ENCODE results near the gene ASB2. TPM values are rescaled to one million over a fixed set of nuclear protein-coding genes. Genes with fewer than 3 reads are reported as not detected.

Gene ASB2
- total and polyA plus RNA-seq, 2 of the 13 experiments (the other 11 are each of a cell fraction or from before 2014, with no cell fraction given): 0.82 to 4.1 TPM

DNA sequence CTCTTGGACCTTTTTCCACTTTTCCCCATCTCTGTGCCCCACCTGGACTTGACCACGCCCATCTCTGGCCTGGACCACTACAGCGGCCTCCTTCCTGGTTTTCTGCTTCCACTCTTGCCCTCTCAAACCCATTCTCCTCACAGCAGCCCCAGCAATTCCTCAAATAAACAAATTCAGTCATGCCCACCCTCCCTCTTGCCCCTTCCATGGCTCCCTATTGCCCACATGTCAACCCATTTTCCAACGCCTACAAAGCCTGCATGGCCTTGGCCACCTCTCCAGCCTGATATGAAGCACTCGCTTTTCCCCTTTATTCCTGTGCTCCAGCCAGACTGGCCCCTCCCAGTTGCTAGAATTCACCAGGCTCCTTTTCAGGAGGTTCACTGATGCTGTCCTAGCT, 43.9 kb upstream of the ASB2 start:
- no peak overlapping the region for H3K4me2 ChIP-seq (ENCODE audit: low read depth, low read length)
- 68% methylated on average over 4 of the region's 4 CpGs for WGBS (ENCODE audit: low lambda C conversion rate)
- no peak overlapping the region for H2AFZ ChIP-seq (ENCODE audit: low read length)
- POLR2A ChIA-PET: interaction anchor here (1.0 to 2.2 kb wide), 3 partner anchors 16 to 61 kb away, joined by 3 to 9 read pairs (median 4); no protein-coding TSS in a partner anchor
- no peak overlapping the region for H3K27ac ChIP-seq (ENCODE audit: extremely low read length, insufficient read depth, low read length)
- H3K79me2 ChIP-seq (ENCODE audit: insufficient read depth, low read length): no peaks in the 10 kb centered on the region
- CTCF ChIA-PET (ENCODE audit: low intra/inter-chr PET ratio, low total read pairs): no interaction called here
- TF ChIP-seq ZNF629 (CRISPR knock-in tag; conservative IDR thresholded peaks at IDR 0.05): 0 out of 2 replicates have a peak, but pooled peaks have one; percentile 10
- no peak for TF ChIP-seq HNRNPLL (IDR thresholded peaks at IDR 0.05; ENCODE audit: low read depth, low read length, poor library complexity, severe bottlenecking)
- peak; percentile 75; the same call in 1 of the 2 replicates for TF ChIP-seq ZMYM3 (CRISPR knock-in tag; IDR thresholded peaks at IDR 0.05)
- no peak for TF ChIP-seq BRCA1 (CRISPR knock-in tag; IDR thresholded peaks at IDR 0.05)
- H3K4me3 ChIP-seq (replicated peaks in 1 of 3; ENCODE audit: insufficient read depth in 1 of 3, low read depth in 2 of 3, low read length in 3 of 3): no peak overlapping the region
- in situ Hi-C loops (cut with HindIII; ENCODE audit: extremely low pct_ligation_motif_present, low pct_unique_long_range_greater_than_20kb) (no loop called here), intact Hi-C loops (cut with micrococcal nuclease; ENCODE audit: unreplicated experiment) (no loop called here)
- H3K9ac ChIP-seq (ENCODE audit: insufficient read depth, low read depth, low read length): no peak overlapping the region
- BruUV-seq (replicated peaks): no TSS peak
- H3K36me3 ChIP-seq (replicated peaks in 1 of 2; ENCODE audit: control insufficient read depth in 1 of 2, insufficient read depth in 2 of 2, low read length in 2 of 2): no peaks in the 10 kb centered on the region
- H3K27me3 ChIP-seq (ENCODE audit: control insufficient read depth in 1 of 2, insufficient read depth in 2 of 2, low read length in 2 of 2): peaks cover 7 to 27% of the 10 kb centered on the region in 2 experiments; a peak in 4 of 5 replicates
- DNase-seq (ENCODE audit: low spot score): no peak
- H4K20me1 ChIP-seq (ENCODE audit: insufficient read depth, low read length): no peaks in the 10 kb centered on the region
- FAIRE-seq: no peak
- peaks cover 50% of the 10 kb centered on the region for H3K4me1 ChIP-seq (ENCODE audit: insufficient read depth, low read length)
- ATAC-seq: no peak
- H3K9me3 ChIP-seq (ENCODE audit: low read length): no peaks in the 10 kb centered on the region

DNA sequence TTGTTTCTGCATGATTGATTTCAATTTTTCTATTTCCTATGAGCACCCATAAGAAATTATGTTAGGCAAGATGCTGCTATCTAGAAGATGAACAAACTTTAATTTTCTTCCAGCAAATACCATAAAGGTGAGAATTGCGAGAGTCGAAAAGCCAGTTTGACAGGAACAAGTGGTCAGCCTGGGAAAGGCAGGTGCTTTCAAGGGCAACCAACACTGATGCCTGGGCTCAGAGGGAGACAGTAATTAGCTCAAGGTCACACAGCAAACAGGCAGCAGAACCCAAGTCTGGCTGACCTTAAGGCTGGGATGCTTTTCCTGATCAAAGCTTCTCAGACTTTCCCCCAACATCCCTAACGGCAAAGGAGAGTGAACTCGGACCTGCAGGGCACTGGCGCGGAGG, 43.0 kb upstream of the ASB2 start:
- Histone ChIP-seq H3K27ac (ENCODE audit: extremely low read length, insufficient read depth, low read length) (no peak overlapping the region), H4K20me1 (ENCODE audit: insufficient read depth, low read length) (no peaks in the 10 kb centered on the region), H3K9me3 (ENCODE audit: low read length) (no peaks in the 10 kb centered on the region), H3K27me3 (ENCODE audit: control insufficient read depth in 1 of 2, insufficient read depth in 2 of 2, low read length in 2 of 2) (peaks cover 7 to 27% of the 10 kb centered on the region in 2 experiments; a peak in 4 of 5 replicates), H3K36me3 (replicated peaks in 1 of 2; ENCODE audit: control insufficient read depth in 1 of 2, insufficient read depth in 2 of 2, low read length in 2 of 2) (no peaks in the 10 kb centered on the region), H3K79me2 (ENCODE audit: insufficient read depth, low read length) (no peaks in the 10 kb centered on the region), H2AFZ (ENCODE audit: low read length) (no peak overlapping the region), H3K4me1 (ENCODE audit: insufficient read depth, low read length) (peaks cover 50% of the 10 kb centered on the region), H3K9ac (ENCODE audit: insufficient read depth, low read depth, low read length) (no peak overlapping the region), H3K4me3 (replicated peaks in 1 of 3; ENCODE audit: insufficient read depth in 1 of 3, low read depth in 2 of 3, low read length in 3 of 3) (no peak overlapping the region), H3K4me2 (ENCODE audit: low read depth, low read length) (no peak overlapping the region)
- FAIRE-seq: no peak
- ATAC-seq: no peak
- ChIA-PET CTCF (ENCODE audit: low intra/inter-chr PET ratio, low total read pairs) (no interaction called here), POLR2A (no interaction called here)
- TF ChIP-seq ZNF768 (CRISPR knock-in tag; IDR thresholded peaks at IDR 0.05) (peak; percentile 94), REL (CRISPR knock-in tag; conservative IDR thresholded peaks at IDR 0.05) (no peak)
- intact Hi-C loops (cut with micrococcal nuclease; ENCODE audit: unreplicated experiment): no loop called here
- in situ Hi-C loops (cut with HindIII; ENCODE audit: extremely low pct_ligation_motif_present, low pct_unique_long_range_greater_than_20kb): no loop called here
- 30% methylated on average over 6 of the region's 6 CpGs for WGBS (ENCODE audit: low lambda C conversion rate)
- BruUV-seq (replicated peaks): no TSS peak
- no peak for DNase-seq (ENCODE audit: low spot score)
